ENCODE measurements around the gene VOPP1.

The VOPP1 gene

GRCh38 chr7:55553024-55553345 lies 19.3 kb downstream of the VOPP1 start:
- no peak for DNase-seq

GRCh38 chr7:55552320-55553023 lies 19.8 kb downstream of the VOPP1 start:
- DNase-seq: no peak

- DNase-seq: no peak
These were observed 21.3 kb downstream of the VOPP1 start for GRCh38 chr7:55550841-55551537.

DNA sequence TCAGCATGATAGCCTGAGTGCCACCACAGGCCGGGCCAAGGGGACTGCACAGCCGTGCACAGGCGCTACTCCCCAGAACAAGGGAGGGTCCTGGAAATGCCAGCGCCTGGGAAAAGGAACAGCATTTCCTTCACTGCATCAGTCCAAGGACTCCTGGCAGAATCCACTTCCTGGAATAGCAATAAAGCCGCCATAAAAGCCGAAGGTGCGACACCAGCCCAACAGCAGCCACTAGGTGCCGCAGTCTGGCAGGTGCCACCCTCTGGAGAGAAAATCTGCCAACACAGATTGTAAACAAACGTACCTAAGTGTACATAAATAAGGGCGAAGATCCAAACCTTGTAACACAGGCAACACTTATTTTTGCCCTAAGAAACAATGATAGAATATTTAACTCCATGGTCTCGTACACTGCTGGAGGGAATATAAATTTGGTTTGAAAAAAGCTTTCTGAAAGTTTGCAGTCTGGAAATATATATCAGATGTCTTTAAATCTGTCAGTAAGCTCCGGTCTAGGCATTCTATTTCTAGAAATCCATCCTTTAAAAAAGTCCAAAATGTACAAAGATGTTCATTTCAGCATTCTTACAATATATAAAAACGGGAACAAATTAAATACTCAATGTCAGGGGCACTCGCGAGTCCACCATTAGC lies 22.2 kb downstream of the VOPP1 start:
- DNase-seq: peak; percentile 49

GRCh38 chr7:55549457-55549856 lies 22.8 kb downstream of the VOPP1 start:
- DNase-seq: no peak

DNA sequence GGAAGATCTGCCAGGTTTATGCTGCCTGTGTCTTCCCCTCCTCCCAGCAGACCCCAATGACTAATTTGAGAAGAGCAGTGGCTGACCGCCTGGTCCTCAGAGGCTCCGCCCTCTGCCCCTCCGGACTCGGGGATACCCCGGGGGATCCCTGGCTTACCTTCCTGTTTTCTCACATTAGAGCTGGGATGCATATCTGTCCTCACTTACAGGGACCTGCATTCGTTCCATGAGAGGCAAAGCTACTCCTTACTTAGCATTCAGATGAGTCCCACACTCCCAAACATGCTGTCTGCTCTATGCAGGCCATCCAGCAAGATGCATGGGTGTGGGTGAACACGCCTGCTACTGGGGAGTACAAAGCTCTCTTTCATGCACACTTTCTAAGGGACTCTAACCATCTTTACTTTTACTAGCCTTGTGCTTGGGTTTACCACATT lies 24.0 kb downstream of the VOPP1 start:
- DNase-seq: no peak

GRCh38 chr7:55546814-55547213 lies 25.5 kb downstream of the VOPP1 start:
- DNase-seq: peak; percentile 71

DNA sequence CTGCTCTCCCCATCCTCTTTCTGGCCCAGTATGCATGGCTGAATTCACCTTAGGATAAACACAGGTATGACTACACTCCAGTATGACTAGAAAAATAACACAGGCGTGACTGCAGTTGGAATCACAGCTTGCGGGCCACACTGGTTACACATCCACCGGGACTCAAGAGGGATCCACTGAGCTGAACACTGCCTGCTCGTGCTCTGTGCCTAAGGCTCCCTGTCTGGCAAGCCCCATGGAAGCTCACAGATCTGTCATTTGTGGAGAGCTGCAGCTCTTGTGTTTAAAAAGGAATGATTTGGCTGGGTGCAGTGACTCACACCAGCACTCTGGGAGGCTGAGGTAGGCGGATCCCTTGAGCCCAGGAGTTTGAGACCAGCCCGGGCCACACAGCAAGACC lies 26.8 kb downstream of the VOPP1 start:
- DNase-seq: no peak

DNA sequence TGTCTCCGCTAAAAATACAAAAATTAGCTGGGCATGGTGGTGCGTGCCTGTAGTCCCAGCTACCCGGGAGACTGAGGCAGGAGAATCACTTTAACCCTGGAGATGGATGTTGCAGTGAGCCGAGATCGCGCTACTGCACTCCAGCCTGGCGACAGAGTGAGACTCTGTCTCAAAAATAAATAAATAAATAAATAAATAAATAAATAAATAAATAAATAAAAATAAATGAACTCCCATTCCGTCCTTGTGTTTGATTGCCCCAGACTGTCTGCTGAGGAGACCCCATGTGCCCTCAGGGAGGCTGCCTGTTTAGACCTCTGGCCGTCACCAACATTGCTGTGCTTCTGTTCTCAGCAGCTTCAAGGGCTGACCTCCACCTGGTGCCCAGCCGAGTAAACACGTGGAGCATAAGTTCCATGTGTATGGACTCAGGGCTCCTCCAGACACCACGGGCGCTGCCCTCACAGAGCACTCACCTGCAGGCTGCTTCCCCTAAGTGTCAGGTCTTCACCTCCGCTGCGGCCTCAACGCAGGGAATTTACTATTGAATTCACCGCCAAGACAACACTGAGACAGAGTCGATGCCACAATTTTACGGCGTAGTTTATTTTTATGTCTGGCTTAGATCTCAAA lies 32.0 kb downstream of the VOPP1 start:
- no peak for DNase-seq

DNA sequence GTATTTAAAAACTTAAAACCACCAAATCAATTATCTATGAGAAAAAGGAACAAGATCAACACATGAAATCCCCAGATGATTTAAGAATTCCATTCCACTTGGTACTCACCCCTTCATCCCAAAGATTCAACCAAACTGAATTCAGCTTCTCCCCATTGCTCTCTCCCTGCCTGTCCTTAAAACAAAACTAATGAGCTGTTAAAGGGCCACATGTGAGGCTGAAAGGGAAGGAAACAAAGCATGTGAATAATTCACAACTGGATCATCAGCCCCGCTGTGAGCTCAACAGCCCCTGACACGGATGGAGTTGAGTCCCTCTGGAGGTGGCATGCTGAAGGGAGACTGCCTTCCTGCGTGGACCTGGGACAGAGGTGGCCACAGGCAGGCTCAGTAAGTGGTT lies 32.9 kb downstream of the VOPP1 start:
- DNase-seq: no peak

DNA sequence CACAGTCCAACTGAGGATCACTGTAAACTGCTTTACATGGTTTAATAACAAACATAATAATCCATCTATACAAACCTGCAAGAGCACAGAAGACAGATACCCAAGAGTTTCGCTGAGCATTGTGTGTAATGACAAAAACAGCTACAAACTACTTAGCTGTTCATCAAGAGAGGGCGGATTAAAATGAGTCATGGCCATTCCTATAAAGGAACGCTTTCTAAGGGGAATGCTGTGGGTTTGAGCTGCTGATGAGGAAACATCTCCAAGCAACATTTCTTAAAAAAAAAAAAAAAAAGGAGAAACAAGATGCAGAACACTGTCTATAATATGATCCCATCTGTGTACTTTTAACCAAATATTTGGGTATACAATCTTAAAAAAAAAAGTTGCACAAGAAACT lies 33.8 kb downstream of the VOPP1 start:
- no peak for DNase-seq

GRCh38 chr7:55537458-55537990 lies 34.8 kb downstream of the VOPP1 start:
- DNase-seq: no peak

- no peak for DNase-seq
These were observed 35.5 kb downstream of the VOPP1 start for GRCh38 chr7:55536619-55537457.

DNA sequence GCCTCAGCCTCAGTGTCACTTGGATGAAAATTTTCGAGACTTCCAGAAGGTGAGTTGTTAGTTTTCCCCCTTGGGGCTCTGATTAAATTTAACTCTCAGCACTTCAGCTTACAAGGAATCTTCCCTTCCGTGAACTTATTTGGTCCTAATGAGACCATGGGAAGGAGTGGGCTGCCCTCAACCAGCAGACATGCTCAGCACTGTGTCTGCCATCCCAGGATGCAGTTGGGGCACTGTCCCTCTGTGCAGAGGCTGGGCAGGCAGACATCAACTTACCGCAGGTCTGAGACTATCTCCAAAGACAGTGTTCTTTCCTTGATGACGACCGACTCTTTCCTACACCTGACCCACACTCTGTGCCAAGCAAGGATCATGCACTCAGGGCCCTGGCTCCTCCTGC lies 36.7 kb downstream of the VOPP1 start:
- no peak for DNase-seq

GRCh38 chr7:55534916-55535590 lies 37.2 kb downstream of the VOPP1 start:
- DNase-seq: peak; percentile 33

GRCh38 chr7:55534262-55534915 lies 37.9 kb downstream of the VOPP1 start:
- DNase-seq: no peak

DNA sequence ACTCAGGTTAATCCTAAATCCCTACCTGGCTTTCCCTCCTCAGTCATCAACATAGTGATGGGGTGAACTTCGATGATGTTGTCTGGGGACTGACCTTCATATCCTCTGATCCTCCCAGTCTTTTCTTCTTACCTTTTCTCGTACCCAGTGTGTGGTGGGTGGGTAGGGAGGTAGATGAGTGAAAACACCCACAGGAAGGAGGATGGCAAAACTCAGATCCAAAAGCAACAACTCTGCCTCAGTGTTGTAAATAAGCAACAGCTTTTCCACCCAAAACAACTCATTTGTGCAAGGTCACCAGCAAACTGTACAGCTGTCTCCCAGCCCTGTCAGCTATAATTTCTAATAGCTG lies 38.6 kb downstream of the VOPP1 start:
- DNase-seq: no peak

DNA sequence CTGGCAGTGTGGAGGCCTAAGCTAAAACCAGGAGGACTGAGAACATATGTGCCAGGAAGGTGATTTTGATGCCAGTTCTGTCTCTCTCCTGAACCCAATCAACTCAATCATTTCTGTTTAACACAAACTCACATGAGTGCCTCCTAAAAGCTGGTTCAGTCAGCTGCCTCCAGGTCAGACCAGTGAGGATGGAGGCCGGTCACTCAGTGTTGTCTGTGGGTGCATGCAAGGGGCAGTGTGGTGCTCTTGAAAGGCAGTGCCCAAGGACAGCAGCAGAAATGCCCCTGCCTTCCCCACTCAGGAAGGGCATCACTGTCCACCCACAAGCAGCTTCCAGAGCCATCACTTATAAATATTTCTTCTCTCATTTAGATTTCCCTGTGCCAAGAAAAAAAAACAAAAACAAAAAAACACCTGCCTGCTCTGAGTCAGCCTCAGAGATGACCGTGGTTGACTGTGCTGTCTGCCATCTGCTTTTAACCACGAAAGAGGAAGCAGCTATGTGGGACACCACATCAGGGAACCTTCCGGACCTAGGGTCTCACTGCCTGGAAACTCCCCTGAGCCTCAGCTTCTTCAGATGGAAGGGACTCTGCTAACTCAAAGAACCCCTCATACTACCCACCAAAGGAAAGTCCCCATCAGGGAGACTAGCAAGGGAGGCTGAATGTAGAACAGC lies 39.1 kb downstream of the VOPP1 start:
- no peak for DNase-seq

GRCh38 chr7:55532150-55532917 lies 40.0 kb downstream of the VOPP1 start:
- DNase-seq: no peak

- no peak for DNase-seq
These were observed 40.8 kb downstream of the VOPP1 start for GRCh38 chr7:55531536-55531935.
